IMR-90 (cell line): Measurements from ENCODE around the gene SOD1.

ENCODE experiments used
- MXI1 ChIP-seq: IDR thresholded peaks from 2 replicates; pipeline ENCODE4 v1.6.1; 2012; ENCODE audit warnings: low read depth, mild to moderate bottlenecking, low read length, moderate library complexity, borderline replicate concordance
- TF ChIP-seq, protein P1 (sequence below): conservative IDR thresholded peaks from 2 replicates; pipeline ENCODE4 v1.5.1; 2012; ENCODE audit warnings: mild to moderate bottlenecking, low read depth, low read length, improper control_type of control experiment

DNA sequence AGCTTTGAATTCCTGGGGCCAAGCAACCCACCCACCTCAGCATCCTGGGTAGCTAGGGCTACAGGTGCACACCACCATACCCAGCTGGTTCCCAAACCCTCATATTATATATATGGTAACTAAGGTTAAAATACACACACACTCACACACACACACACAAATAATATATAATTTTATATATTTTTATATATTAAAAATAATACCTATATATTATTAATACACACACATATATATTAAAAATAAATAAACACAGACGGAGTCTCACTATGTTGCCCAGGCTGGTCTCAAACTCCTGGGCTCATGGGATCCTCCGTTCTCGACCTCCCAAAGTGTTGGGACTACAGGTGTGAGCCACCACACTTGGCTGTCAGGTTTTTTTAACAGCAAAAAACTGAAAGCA, 40.5 kb downstream of the SOD1 start:
- TF ChIP-seq, protein P1, sequence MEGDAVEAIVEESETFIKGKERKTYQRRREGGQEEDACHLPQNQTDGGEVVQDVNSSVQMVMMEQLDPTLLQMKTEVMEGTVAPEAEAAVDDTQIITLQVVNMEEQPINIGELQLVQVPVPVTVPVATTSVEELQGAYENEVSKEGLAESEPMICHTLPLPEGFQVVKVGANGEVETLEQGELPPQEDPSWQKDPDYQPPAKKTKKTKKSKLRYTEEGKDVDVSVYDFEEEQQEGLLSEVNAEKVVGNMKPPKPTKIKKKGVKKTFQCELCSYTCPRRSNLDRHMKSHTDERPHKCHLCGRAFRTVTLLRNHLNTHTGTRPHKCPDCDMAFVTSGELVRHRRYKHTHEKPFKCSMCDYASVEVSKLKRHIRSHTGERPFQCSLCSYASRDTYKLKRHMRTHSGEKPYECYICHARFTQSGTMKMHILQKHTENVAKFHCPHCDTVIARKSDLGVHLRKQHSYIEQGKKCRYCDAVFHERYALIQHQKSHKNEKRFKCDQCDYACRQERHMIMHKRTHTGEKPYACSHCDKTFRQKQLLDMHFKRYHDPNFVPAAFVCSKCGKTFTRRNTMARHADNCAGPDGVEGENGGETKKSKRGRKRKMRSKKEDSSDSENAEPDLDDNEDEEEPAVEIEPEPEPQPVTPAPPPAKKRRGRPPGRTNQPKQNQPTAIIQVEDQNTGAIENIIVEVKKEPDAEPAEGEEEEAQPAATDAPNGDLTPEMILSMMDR: no peak
- no peak for TF ChIP-seq MXI1
